GM18505 (cell line): ENCODE data around the gene KRCC1.
A peak's percentile ranks its signal among the peaks of the same experiment; 100 is the strongest.
"Not testable (repeated sequence)": the region's sequence is repeated elsewhere in the genome, so short reads cannot be mapped to it uniquely, and the experiment has no call there.

Experiments
- ATAC-seq: cut with Tn5 transposase; IDR thresholded peaks from one replicate; pipeline ENCODE4 v1.9.1; 2021; ENCODE audit not compliant: unreplicated experiment
- POLR2A ChIP-seq: IDR thresholded peaks from 4 replicates; pipeline ENCODE4 v1.6.1; 2011; ENCODE audit warnings: borderline replicate concordance; ENCODE audit not compliant: insufficient read depth, insufficient read length; ENCODE audit errors: extremely low read depth

KRCC1 gene

GRCh38 chr2:88049622-88050021, 6.0 kb downstream of the KRCC1 start:
- no peak for TF ChIP-seq POLR2A
- ATAC-seq: no peak

- ATAC-seq: no peak
- no peak for TF ChIP-seq POLR2A
Measured at GRCh38 chr2:88048541-88048940, 7.0 kb downstream of the KRCC1 start.

- not testable (repeated sequence) for ATAC-seq
Measured at GRCh38 chr2:88045561-88045960, 10.0 kb downstream of the KRCC1 start.

GRCh38 chr2:88042476-88042875, 13.1 kb downstream of the KRCC1 start:
- TF ChIP-seq POLR2A: no peak

GRCh38 chr2:88038263-88039105, 17.1 kb downstream of the KRCC1 start:
- no peak for ATAC-seq
- TF ChIP-seq POLR2A: no peak

More at GRCh38 chr2:88042476-88042875, 13.1 kb downstream of the KRCC1 start:
- ATAC-seq: no peak

- no peak for TF ChIP-seq POLR2A
- no peak for ATAC-seq
Measured at GRCh38 chr2:88036606-88037005, 19.0 kb downstream of the KRCC1 start.

GRCh38 chr2:88036182-88036581, 19.4 kb downstream of the KRCC1 start:
- no peak for ATAC-seq

GRCh38 chr2:88032070-88032702, 23.4 kb downstream of the KRCC1 start:
- TF ChIP-seq POLR2A: no peak
- ATAC-seq: no peak

More at GRCh38 chr2:88036182-88036581, 19.4 kb downstream of the KRCC1 start:
- TF ChIP-seq POLR2A: no peak

- ATAC-seq: no peak
- no peak for TF ChIP-seq POLR2A
Measured at GRCh38 chr2:88028931-88029330, 26.7 kb downstream of the KRCC1 start.

GRCh38 chr2:88027697-88028389, 27.7 kb downstream of the KRCC1 start:
- peak; percentile 66 for ATAC-seq
- TF ChIP-seq POLR2A: no peak

- no peak for ATAC-seq
- TF ChIP-seq POLR2A: no peak
Measured at GRCh38 chr2:88024509-88024908, 31.1 kb downstream of the KRCC1 start.

GRCh38 chr2:88022669-88022921, 33.0 kb downstream of the KRCC1 start:
- no peak for TF ChIP-seq POLR2A
- no peak for ATAC-seq

- TF ChIP-seq POLR2A: no peak
- no peak for ATAC-seq
Measured at GRCh38 chr2:88019985-88020384, 35.6 kb downstream of the KRCC1 start.

GRCh38 chr2:88018909-88019308, 36.7 kb downstream of the KRCC1 start:
- no peak for ATAC-seq
- no peak for TF ChIP-seq POLR2A

- ATAC-seq: not testable (repeated sequence)
Measured at GRCh38 chr2:88018077-88018805, 37.3 kb downstream of the KRCC1 start.

GRCh38 chr2:88017780-88018038, 37.9 kb downstream of the KRCC1 start:
- not testable (repeated sequence) for ATAC-seq
